Neural cell (in vitro differentiated cells): ENCODE data around the gene SIGLEC9.

Experiments
- CTCF ChIP-seq: fragments of 450-650 bp; IDR thresholded peaks from 2 replicates; pipeline ENCODE4 v1.5.1; 2014; ENCODE audit warnings: antibody characterized with exemption, mild to moderate bottlenecking, moderate library complexity; ENCODE audit not compliant: poor library complexity, severe bottlenecking
- EP300 ChIP-seq: fragments of 450-650 bp; conservative IDR thresholded peaks from 2 replicates; pipeline ENCODE4 v1.6.1; 2014; ENCODE audit warnings: antibody characterized with exemption, mild to moderate bottlenecking, moderate library complexity; ENCODE audit not compliant: poor library complexity, severe bottlenecking
- POLR2AphosphoS5 ChIP-seq: IDR thresholded peaks from 2 replicates; pipeline ENCODE4 v1.6.1; 2012
- RAD21 ChIP-seq: fragments of 450-650 bp; conservative IDR thresholded peaks from 2 replicates; pipeline ENCODE4 v1.6.1; 2014; ENCODE audit warnings: antibody characterized with exemption, mild to moderate bottlenecking, moderate library complexity
- SMC3 ChIP-seq: fragments of 450-650 bp; conservative IDR thresholded peaks from 2 replicates; pipeline ENCODE4 v1.6.1; 2014; ENCODE audit warnings: antibody characterized with exemption, mild to moderate bottlenecking, moderate library complexity; ENCODE audit not compliant: poor library complexity
- TAF1 ChIP-seq: IDR thresholded peaks from 2 replicates; pipeline ENCODE4 v1.6.1; 2012; ENCODE audit warnings: low read depth

- TF ChIP-seq TAF1, result no peak
- peak; percentile 17 for TF ChIP-seq CTCF
- no peak for TF ChIP-seq POLR2AphosphoS5
- no peak for TF ChIP-seq SMC3
- TF ChIP-seq EP300, result no peak
- no peak for TF ChIP-seq RAD21
These were observed 28.1 kb upstream of the SIGLEC9 start for GRCh38 chr19:51096473-51097165.
